ENCODE measurements around the gene FBXO34. TPM values are rescaled to one million over a fixed set of nuclear protein-coding genes. Genes with fewer than 3 reads are reported as not detected.

Gene FBXO34
- total and polyA plus RNA-seq, 2 of the 13 experiments (the other 11 are each of a cell fraction or from before 2014, with no cell fraction given) = 8.8 to 13.5 TPM

DNA sequence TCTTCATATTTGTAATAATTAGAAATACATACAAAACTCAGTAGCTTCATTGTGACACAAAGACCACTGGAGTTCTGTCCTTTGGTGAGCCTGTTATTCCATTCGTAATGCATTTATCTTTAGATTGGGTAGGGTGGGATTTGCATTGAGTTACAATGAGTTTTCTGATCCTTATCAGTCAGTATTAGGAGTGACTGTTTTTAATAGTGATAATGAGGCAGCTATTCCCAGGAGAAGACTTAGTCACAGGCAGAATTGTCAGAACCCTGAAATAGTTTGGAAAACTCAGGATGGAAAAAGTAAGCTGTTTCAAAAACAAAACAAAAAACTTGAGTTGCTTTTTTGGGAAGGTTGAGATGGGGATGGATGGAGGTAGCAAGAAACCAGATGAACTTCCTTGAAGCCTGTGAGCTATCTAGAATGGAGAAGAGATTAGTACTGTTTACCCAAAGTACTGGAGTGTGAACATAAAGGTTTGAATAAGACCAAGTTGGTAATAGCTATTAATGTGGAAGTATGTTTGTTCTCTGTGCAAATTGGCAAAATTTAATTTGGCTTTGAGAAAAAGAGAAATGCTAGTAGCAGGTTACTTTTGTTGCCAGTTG lies 38.6 kb downstream of the FBXO34 start (continued):
- TF ChIP-seq ZNF674 (CRISPR knock-in tag; IDR thresholded peaks at IDR 0.05; ENCODE audit: low read depth) (no peak), ZFP1 (CRISPR knock-in tag; IDR thresholded peaks at IDR 0.05) (no peak), ARNTL (CRISPR knock-in tag; IDR thresholded peaks at IDR 0.05) (no peak), TERF1 (CRISPR knock-in tag; IDR thresholded peaks at IDR 0.05) (no peak), NFE2L1 (CRISPR knock-in tag; IDR thresholded peaks at IDR 0.05; ENCODE audit: borderline replicate concordance) (no peak), KAT2B (IDR thresholded peaks at IDR 0.05; ENCODE audit: borderline replicate concordance, low read depth, low read length) (no peak), SP5 (CRISPR knock-in tag; IDR thresholded peaks at IDR 0.05; ENCODE audit: borderline replicate concordance, low read depth) (no peak), ZNF10 (CRISPR knock-in tag; IDR thresholded peaks at IDR 0.05; ENCODE audit: borderline replicate concordance, low read depth) (no peak), ZFYVE20 (CRISPR knock-in tag; IDR thresholded peaks at IDR 0.05; ENCODE audit: borderline replicate concordance, low read depth) (no peak), KDM3A (CRISPR knock-in tag; IDR thresholded peaks at IDR 0.05; ENCODE audit: low read depth) (no peak), ZNF607 (CRISPR knock-in tag; IDR thresholded peaks at IDR 0.05; ENCODE audit: borderline replicate concordance) (no peak), ETV6 (CRISPR knock-in tag; conservative IDR thresholded peaks at IDR 0.05) (no peak), SALL2 (CRISPR knock-in tag; IDR thresholded peaks at IDR 0.05) (no peak), ZZZ3 (CRISPR knock-in tag; IDR thresholded peaks at IDR 0.05; ENCODE audit: borderline replicate concordance) (no peak)
- TF ChIP-seq, protein P1, sequence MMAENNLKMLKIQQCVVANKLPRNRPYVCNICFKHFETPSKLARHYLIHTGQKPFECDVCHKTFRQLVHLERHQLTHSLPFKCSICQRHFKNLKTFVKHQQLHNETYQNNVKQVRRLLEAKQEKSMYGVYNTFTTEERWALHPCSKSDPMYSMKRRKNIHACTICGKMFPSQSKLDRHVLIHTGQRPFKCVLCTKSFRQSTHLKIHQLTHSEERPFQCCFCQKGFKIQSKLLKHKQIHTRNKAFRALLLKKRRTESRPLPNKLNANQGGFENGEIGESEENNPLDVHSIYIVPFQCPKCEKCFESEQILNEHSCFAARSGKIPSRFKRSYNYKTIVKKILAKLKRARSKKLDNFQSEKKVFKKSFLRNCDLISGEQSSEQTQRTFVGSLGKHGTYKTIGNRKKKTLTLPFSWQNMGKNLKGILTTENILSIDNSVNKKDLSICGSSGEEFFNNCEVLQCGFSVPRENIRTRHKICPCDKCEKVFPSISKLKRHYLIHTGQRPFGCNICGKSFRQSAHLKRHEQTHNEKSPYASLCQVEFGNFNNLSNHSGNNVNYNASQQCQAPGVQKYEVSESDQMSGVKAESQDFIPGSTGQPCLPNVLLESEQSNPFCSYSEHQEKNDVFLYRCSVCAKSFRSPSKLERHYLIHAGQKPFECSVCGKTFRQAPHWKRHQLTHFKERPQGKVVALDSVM (CRISPR knock-in tag; IDR thresholded peaks at IDR 0.05) = no peak
- TF ChIP-seq, protein P2, sequence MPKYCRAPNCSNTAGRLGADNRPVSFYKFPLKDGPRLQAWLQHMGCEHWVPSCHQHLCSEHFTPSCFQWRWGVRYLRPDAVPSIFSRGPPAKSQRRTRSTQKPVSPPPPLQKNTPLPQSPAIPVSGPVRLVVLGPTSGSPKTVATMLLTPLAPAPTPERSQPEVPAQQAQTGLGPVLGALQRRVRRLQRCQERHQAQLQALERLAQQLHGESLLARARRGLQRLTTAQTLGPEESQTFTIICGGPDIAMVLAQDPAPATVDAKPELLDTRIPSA (CRISPR knock-in tag; IDR thresholded peaks at IDR 0.05; ENCODE audit: borderline replicate concordance) = no peak

Data from HepG2 (cell line).